ENCODE results near the gene DHRSX. TPM values are rescaled to one million over a fixed set of nuclear protein-coding genes. Genes with fewer than 3 reads are reported as not detected.

The DHRSX gene
- polyA plus RNA-seq, 2 of the 4 experiments (the other 2 are of a cell fraction): 32.1 to 56.3 TPM

GRCh38 chrX:2237976-2238375 is 262.8 kb downstream of the DHRSX start (continued):
- TF ChIP-seq USF2 (IDR thresholded peaks at IDR 0.05): no peak
- TF ChIP-seq GATA3 (IDR thresholded peaks at IDR 0.05; ENCODE audit: borderline replicate concordance): no peak

GRCh38 chrX:2231570-2232192 is 269.1 kb downstream of the DHRSX start:
- ChIA-PET CTCF (no interaction called here), POLR2A (no interaction called here)
- no peak for TF ChIP-seq ZC3H11A (IDR thresholded peaks at IDR 0.05)
- no peak for TF ChIP-seq USF2 (IDR thresholded peaks at IDR 0.05)
- TF ChIP-seq TP53 (CRISPR knock-in tag; IDR thresholded peaks at IDR 0.05): no peak
- TF ChIP-seq ELK1 (IDR thresholded peaks at IDR 0.05; ENCODE audit: low read depth, low read length): no peak
- TF ChIP-seq CHD4 (IDR thresholded peaks at IDR 0.05; ENCODE audit: borderline replicate concordance): no peak
- Histone ChIP-seq H3K27ac (no peak overlapping the region), H3K4me3 (no peak overlapping the region), H3K4me2 (no peak overlapping the region), H3K9me3 (peaks cover 6% of the 10 kb centered on the region; the same call in 2 of the 3 replicates), H3K4me1 (no peaks in the 10 kb centered on the region)
- WGBS (ENCODE audit: missing lambda C conversion rate): 88% methylated on average over 2 of the region's 2 CpGs
- FAIRE-seq: no peak
- DNase-seq (ENCODE audit: low read depth in 1 of 2, low spot score in 1 of 2): no peak
- no peak for ATAC-seq

GRCh38 chrX:2230457-2230856 is 270.3 kb downstream of the DHRSX start:
- ATAC-seq: no peak
- WGBS (ENCODE audit: missing lambda C conversion rate): 94% methylated on average over 4 of the region's 4 CpGs

More at GRCh38 chrX:2230457-2230856, 270.3 kb downstream of the DHRSX start:
- Histone ChIP-seq H3K9me3 (peaks cover 7% of the 10 kb centered on the region; the same call in 2 of the 3 replicates), H3K27ac (no peak overlapping the region), H3K4me3 (no peak overlapping the region), H3K4me2 (no peak overlapping the region), H3K4me1 (no peaks in the 10 kb centered on the region)
- POLR2A ChIA-PET: no interaction called here
- DNase-seq (ENCODE audit: low read depth in 1 of 2, low spot score in 1 of 2) (no peak), FAIRE-seq (no peak)
- CTCF ChIA-PET: no interaction called here
- no peak for TF ChIP-seq MAX (IDR thresholded peaks at IDR 0.05)
- no peak for TF ChIP-seq BHLHE40 (IDR thresholded peaks at IDR 0.05; ENCODE audit: low read depth, low read length)
- no peak for TF ChIP-seq ESRRA (IDR thresholded peaks at IDR 0.05; ENCODE audit: borderline replicate concordance, low read length)
- TF ChIP-seq CHD2 (IDR thresholded peaks at IDR 0.05; ENCODE audit: low read length, partially characterized antibody): no peak
- no peak for TF ChIP-seq CEBPB (IDR thresholded peaks at IDR 0.05)
- TF ChIP-seq HDAC2 (IDR thresholded peaks at IDR 0.05): no peak
- TF ChIP-seq EHMT2 (IDR thresholded peaks at IDR 0.05; ENCODE audit: low read depth): no peak
- TF ChIP-seq HES2 (IDR thresholded peaks at IDR 0.05): no peak
- TF ChIP-seq PBX3 (IDR thresholded peaks at IDR 0.05): no peak
- no peak for TF ChIP-seq RARB (CRISPR knock-in tag; IDR thresholded peaks at IDR 0.05)
- no peak for TF ChIP-seq TP53 (CRISPR knock-in tag; IDR thresholded peaks at IDR 0.05)
- TF ChIP-seq HMGXB4 (CRISPR knock-in tag; IDR thresholded peaks at IDR 0.05; ENCODE audit: borderline replicate concordance): no peak
- no peak for TF ChIP-seq KDM5A (IDR thresholded peaks at IDR 0.05)

Data from A549 (cell line).